ENCODE results near the gene CRY1. TPM values are rescaled to one million over a fixed set of nuclear protein-coding genes. Genes with fewer than 3 reads are reported as not detected.

CRY1 gene
- total and polyA plus RNA-seq, 9 of the 15 experiments (the other 6 are each of a cell fraction or from before 2014, with no cell fraction given), result 8.7 to 33.3 (median 25.2) TPM

- BruUV-seq (replicated peaks), result no TSS peak
- Histone ChIP-seq H3K36me3 (ENCODE audit: control insufficient read depth, insufficient read depth, low read length) (no peaks in the 10 kb centered on the region), H3K9me1 (ENCODE audit: control insufficient read depth, insufficient read depth, low read length) (no peaks in the 10 kb centered on the region), H3K79me2 (ENCODE audit: control insufficient read depth, insufficient read depth, low read length) (no peaks in the 10 kb centered on the region), H3K9ac (ENCODE audit: insufficient read depth in 1 of 2, low read depth in 2 of 2, low read length in 2 of 2) (no peak overlapping the region), H4K20me1 (replicated peaks; ENCODE audit: control insufficient read depth, insufficient read depth, low read length) (no peaks in the 10 kb centered on the region), H3K4me1 (replicated peaks in 1 of 2; ENCODE audit: control insufficient read depth in 2 of 2, insufficient read depth in 2 of 2, low read length in 2 of 2) (no peaks in the 10 kb centered on the region; a peak in 2 of 5 replicates), H3K27me3 (ENCODE audit: control insufficient read depth in 2 of 2, insufficient read depth in 2 of 2, low read length in 2 of 2) (no peaks in the 10 kb centered on the region), H3K4me2 (ENCODE audit: insufficient read depth, low read length) (no peak overlapping the region), H3K4me3 (no peak overlapping the region), H3K27ac (ENCODE audit: extremely low read depth, low read depth, low read length) (no peak overlapping the region), H2AFZ (ENCODE audit: low read depth, low read length) (no peak overlapping the region), H3K9me3 (replicated peaks; ENCODE audit: control insufficient read depth, insufficient read depth, low read depth, low read length) (no peaks in the 10 kb centered on the region)
- 12% methylated on average over 3 of the region's 3 CpGs for WGBS (ENCODE audit: insufficient coverage, low coverage, missing lambda C conversion rate)
- DNase-seq (ENCODE audit: extremely low read depth in 1 of 4, low spot score in 3 of 4) (no peak), FAIRE-seq (no peak), ATAC-seq (no peak)
- intact Hi-C loops (cut with micrococcal nuclease) (loop anchor here (10.0 kb wide), 1 partner anchor 878 kb away; no protein-coding TSS in a partner anchor), in situ Hi-C loops (cut with MboI) (no loop called here)
- TF ChIP-seq MLLT1 (IDR thresholded peaks at IDR 0.05) (peak in 1 of 2 experiments; percentile 85; a peak in 2 of 4 replicates), GTF2F1 (IDR thresholded peaks at IDR 0.05; ENCODE audit: low read depth, low read length) (no peak), ZBTB17 (CRISPR knock-in tag; IDR thresholded peaks at IDR 0.05) (0 out of 2 replicates have a peak, but pooled peaks have one; percentile 41)
- ChIA-PET CTCF (ENCODE audit: low intra/inter-chr PET ratio) (no interaction called here), POLR2A (no interaction called here)
These were observed 9.7 kb upstream of the CRY1 start for GRCh38 chr12:107103097-107103496.

- in situ Hi-C loops (cut with MboI) (no loop called here), intact Hi-C loops (cut with micrococcal nuclease) (loop anchor here (10.0 kb wide), 1 partner anchor 877 kb away; no protein-coding TSS in a partner anchor)
- no peaks in the 10 kb centered on the region for H3K79me2 ChIP-seq (ENCODE audit: control insufficient read depth, insufficient read depth, low read length)
- no peak for FAIRE-seq
- no TSS peak for BruUV-seq (replicated peaks)
- no peak for ATAC-seq
- no peak for TF ChIP-seq HNRNPUL1 (IDR thresholded peaks at IDR 0.05; ENCODE audit: low read length)
- TF ChIP-seq USF1 (CRISPR knock-in tag; IDR thresholded peaks at IDR 0.05), result no peak
- TF ChIP-seq ZNF316 (IDR thresholded peaks at IDR 0.05), result no peak
- TF ChIP-seq PCBP1 (IDR thresholded peaks at IDR 0.05; ENCODE audit: low read depth, low read length, poor library complexity, severe bottlenecking), result no peak
- TF ChIP-seq PKNOX1 (IDR thresholded peaks at IDR 0.05), result no peak
- TF ChIP-seq CAMTA2 (CRISPR knock-in tag; conservative IDR thresholded peaks at IDR 0.05), result no peak
- TF ChIP-seq ZNF184 (CRISPR knock-in tag; IDR thresholded peaks at IDR 0.05), result no peak
- no peak for TF ChIP-seq ZNF586 (CRISPR knock-in tag; conservative IDR thresholded peaks at IDR 0.05)
- TF ChIP-seq ZNF551 (CRISPR knock-in tag; IDR thresholded peaks at IDR 0.05), result no peak
- TF ChIP-seq STAG1 (CRISPR knock-in tag; IDR thresholded peaks at IDR 0.05; ENCODE audit: borderline replicate concordance), result no peak
- H3K4me3 ChIP-seq, result no peak overlapping the region
- CTCF ChIA-PET (ENCODE audit: low intra/inter-chr PET ratio), result no interaction called here
- no peaks in the 10 kb centered on the region for H4K20me1 ChIP-seq (replicated peaks; ENCODE audit: control insufficient read depth, insufficient read depth, low read length)
- H3K27ac ChIP-seq (ENCODE audit: extremely low read depth, low read depth, low read length), result no peak overlapping the region
- no peak overlapping the region for H2AFZ ChIP-seq (ENCODE audit: low read depth, low read length)
- no peaks in the 10 kb centered on the region for H3K9me3 ChIP-seq (replicated peaks; ENCODE audit: control insufficient read depth, insufficient read depth, low read depth, low read length)
- H3K27me3 ChIP-seq (ENCODE audit: control insufficient read depth in 2 of 2, insufficient read depth in 2 of 2, low read length in 2 of 2), result no peaks in the 10 kb centered on the region
- H3K9ac ChIP-seq (ENCODE audit: insufficient read depth in 1 of 2, low read depth in 2 of 2, low read length in 2 of 2), result no peak overlapping the region
- no peak for DNase-seq (ENCODE audit: extremely low read depth in 1 of 4, low spot score in 3 of 4)
- POLR2A ChIA-PET, result no interaction called here
- H3K4me2 ChIP-seq (ENCODE audit: insufficient read depth, low read length), result no peak overlapping the region
- no peaks in the 10 kb centered on the region; a peak in 2 of 5 replicates for H3K4me1 ChIP-seq (replicated peaks in 1 of 2; ENCODE audit: control insufficient read depth in 2 of 2, insufficient read depth in 2 of 2, low read length in 2 of 2)
- H3K9me1 ChIP-seq (ENCODE audit: control insufficient read depth, insufficient read depth, low read length), result no peaks in the 10 kb centered on the region
- no peaks in the 10 kb centered on the region for H3K36me3 ChIP-seq (ENCODE audit: control insufficient read depth, insufficient read depth, low read length)
These were observed 8.9 kb upstream of the CRY1 start for GRCh38 chr12:107102294-107102693.

All from K562 (cell line).